Endothelial cell of umbilical vein (primary cell): Measurements from ENCODE around the gene ZC3H12C. TPM values are rescaled to one million over a fixed set of nuclear protein-coding genes. Genes with fewer than 3 reads are reported as not detected.

Experiments
- BruUV-seq: library from RNA; stranded (reverse); fragments of 400-500 nt; replicated peaks from 2 replicates; lab custom pipeline; 2021; lab: Mats Ljungman, UMichigan
- CTCF ChIA-PET: fragments of 300-600, 350-600 bp; sonication (Branson Sonifier 250); formaldehyde crosslinking; loops from one replicate; lab custom pipeline; 2021; ENCODE audit warnings: antibody characterized with exemption, inconsistent platforms; lab: Charles Lee
- POLR2A ChIA-PET: fragments of 300-600, 350-600 bp; sonication (Branson Sonifier 250); formaldehyde crosslinking; loops from one replicate; lab custom pipeline; 2021; ENCODE audit warnings: antibody characterized with exemption, inconsistent platforms; lab: Charles Lee
- DNase-seq: peaks from one replicate; pipeline ENCODE4 v3.0.0-alpha.2; 2011; ENCODE audit warnings: low read depth, low spot score
- FAIRE-seq: peaks from 2 replicates; lab custom pipeline; 2011; peaks lifted over from hg19 to GRCh38; lab: Jason Lieb, UNC
- H2AFZ ChIP-seq: 2 replicates; pipeline ENCODE4 v1.6.0; 2012; ENCODE audit warnings: low read depth, low read length, control low read depth, inconsistent platforms
- H3K27ac ChIP-seq: 2 replicates; pipeline ENCODE4 v1.5.1; 2011; ENCODE audit warnings: low read depth, mild to moderate bottlenecking, control low read depth, low read length, moderate library complexity; ENCODE audit not compliant: insufficient read depth
- H3K27me3 ChIP-seq, 2 experiments: 2 replicates each; pipeline versions ENCODE4 v1.6.0 to v1.6.1; 2011; ENCODE audit warnings: low read length in 2 of 2, mixed read lengths in 1 of 2; ENCODE audit not compliant: control insufficient read depth in 2 of 2, insufficient read depth in 2 of 2
- H3K36me3 ChIP-seq, 2 experiments: 2 replicates in 1 of 2; 3 replicates in 1 of 2; pipeline ENCODE4 v1.5.1; 2011; ENCODE audit warnings: low read length in 2 of 2, mild to moderate bottlenecking in 1 of 2, moderate library complexity in 1 of 2; ENCODE audit not compliant: control insufficient read depth in 2 of 2, insufficient read depth in 2 of 2; ENCODE audit errors: extremely low read depth in 1 of 2
- H3K4me1 ChIP-seq: 3 replicates; pipeline ENCODE4 v1.5.1; 2011; ENCODE audit warnings: mild to moderate bottlenecking, low read length; ENCODE audit not compliant: control insufficient read depth, insufficient read depth; ENCODE audit errors: extremely low read depth
- H3K4me2 ChIP-seq: 2 replicates; pipeline ENCODE4 v1.6.1; 2011; ENCODE audit warnings: low read length, control low read depth, mixed read lengths; ENCODE audit not compliant: insufficient read depth
- H3K4me3 ChIP-seq, 3 experiments: fragments of 200-600 bp in 1 of 3; sonication (generic), shearing (Covaris generic) in 1 of 3; replicated peaks in 1 of 3; 2 replicates each; pipeline ENCODE4 v1.5.1; 2011 to 2016; ENCODE audit warnings: control low read depth in 3 of 3, low read length in 3 of 3, mild to moderate bottlenecking in 2 of 3, inconsistent platforms in 1 of 3, low read depth in 1 of 3, moderate library complexity in 1 of 3; ENCODE audit not compliant: insufficient read depth in 1 of 3
- H3K79me2 ChIP-seq: 2 replicates; pipeline ENCODE4 v1.6.0; 2012; ENCODE audit warnings: low read length, inconsistent platforms; ENCODE audit not compliant: control insufficient read depth, insufficient read depth
- H3K9ac ChIP-seq: replicated peaks from 2 replicates; pipeline ENCODE3; 2011; ENCODE audit warnings: low read length, control low read depth; ENCODE audit not compliant: insufficient read depth; ENCODE audit errors: extremely low read depth
- H3K9me1 ChIP-seq: replicated peaks from 3 replicates; pipeline ENCODE4 v1.6.0; 2011; ENCODE audit warnings: mild to moderate bottlenecking, low read length; ENCODE audit not compliant: control insufficient read depth, insufficient read depth; ENCODE audit errors: extremely low read depth
- H3K9me3 ChIP-seq: replicated peaks from 2 replicates; pipeline ENCODE4 v1.5.1; 2012; ENCODE audit warnings: low read length, inconsistent platforms; ENCODE audit not compliant: control insufficient read depth, insufficient read depth
- H4K20me1 ChIP-seq: replicated peaks from 2 replicates; pipeline ENCODE3; 2011; ENCODE audit warnings: mild to moderate bottlenecking, low read length; ENCODE audit not compliant: control insufficient read depth, insufficient read depth; ENCODE audit errors: extremely low read depth
- CTCF ChIP-seq, 2 donors: IDR thresholded peaks; 1 replicate in 1 of 2; 2 replicates in 1 of 2; pipeline ENCODE4 v1.5.1; 2011; ENCODE audit warnings: low read length in 2 of 2, mild to moderate bottlenecking in 2 of 2, moderate library complexity in 2 of 2, control low read depth in 1 of 2, inconsistent platforms in 1 of 2, low read depth in 1 of 2; ENCODE audit not compliant: insufficient read depth in 1 of 2; ENCODE audit errors: extremely low read depth in 1 of 2
- FOS ChIP-seq: IDR thresholded peaks from 2 replicates; pipeline ENCODE4 v1.6.1; 2011; ENCODE audit warnings: mild to moderate bottlenecking, low read length, moderate library complexity, borderline replicate concordance; ENCODE audit not compliant: insufficient read depth
- GATA2 ChIP-seq: IDR thresholded peaks from 2 replicates; pipeline ENCODE4 v1.7.0; 2011; ENCODE audit warnings: low read depth, mild to moderate bottlenecking, moderate library complexity, mixed read lengths, low read length; ENCODE audit not compliant: insufficient read length, insufficient read depth
- JUN ChIP-seq: IDR thresholded peaks from 2 replicates; pipeline ENCODE4 v1.6.1; 2011; ENCODE audit warnings: borderline replicate concordance, low read depth; ENCODE audit not compliant: insufficient read length, insufficient read depth
- MAX ChIP-seq: IDR thresholded peaks from 2 replicates; pipeline ENCODE4 v1.6.1; 2011; ENCODE audit not compliant: insufficient read depth, insufficient read length
- MYC ChIP-seq: IDR thresholded peaks from one replicate; pipeline ENCODE4 v1.6.1; 2011; ENCODE audit warnings: mild to moderate bottlenecking, low read depth, low read length
- POLR2A ChIP-seq: IDR thresholded peaks from 2 replicates; pipeline ENCODE4 v1.6.1; 2012; ENCODE audit warnings: low read depth, mild to moderate bottlenecking, control low read depth, low read length
- POLR2AphosphoS5 ChIP-seq: IDR thresholded peaks from 2 replicates; pipeline ENCODE4 v1.6.1; 2012; ENCODE audit warnings: low read depth, mild to moderate bottlenecking, control low read depth, low read length, moderate library complexity; ENCODE audit not compliant: insufficient read depth
- dilution Hi-C: fragments of 300-500 bp; cut with MboI; formaldehyde crosslinking; loops from one replicate; pipeline ENCODE4 v1.15.0; 2019; ENCODE audit warnings: low sequenced_read_pairs; ENCODE audit not compliant: extremely low pct_ligation_motif_present
- intact Hi-C: fragments of 100-400 bp; cut with micrococcal nuclease; formaldehyde crosslinking; loops from one replicate; pipeline ENCODE4 v1.10.0; 2022
- polyA plus RNA-seq, 4 experiments: library from polyadenylated mRNA; depleted of rRNA in 3 of 4; stranded (reverse) in 3 of 4; unstranded in 1 of 4; fragments of >200 nt; gene quantifications; 2 replicates each; pipeline versions ENCODE4 v1.2.1 to v1.2.3, GENCODE V29; 2011 to 2012; ENCODE audit warnings: missing spikeins in 1 of 4
- total RNA-seq: library from RNA; stranded (reverse); gene quantifications from 2 replicates; pipeline ENCODE4 v1.2.3, GENCODE V29; 2021

Gene ZC3H12C
- total and polyA plus RNA-seq, 2 donors (not counting 3 experiments of a cell fraction or from before 2014, with no cell fraction given) = 5.5 to 14.7 TPM

GRCh38 chr11:110200836-110201235 lies 107.6 kb downstream of the ZC3H12C start:
- TF ChIP-seq MAX (no peak), JUN (no peak), CTCF (IDR thresholded peaks at IDR 0.05; ENCODE audit: extremely low read depth in 1 of 2, insufficient read depth in 1 of 2, low read depth in 1 of 2, low read length in 2 of 2) (no peak), POLR2AphosphoS5 (no peak), MYC (no peak), POLR2A (no peak), GATA2 (no peak), FOS (no peak)
- Histone ChIP-seq H3K27me3 (no peaks in the 10 kb centered on the region), H3K4me1 (peaks cover 17% of the 10 kb centered on the region), H3K4me2 (no peak overlapping the region), H3K9me1 (no peaks in the 10 kb centered on the region), H3K9me3 (no peaks in the 10 kb centered on the region), H3K9ac (no peak overlapping the region), H3K4me3 (no peak overlapping the region), H3K79me2 (no peaks in the 10 kb centered on the region), H4K20me1 (no peaks in the 10 kb centered on the region), H3K27ac (peak overlapping the region; percentile 10), H3K36me3 (no peaks in the 10 kb centered on the region), H2AFZ (no peak overlapping the region)
- no TSS peak for BruUV-seq
- FAIRE-seq (peak; percentile 63), DNase-seq (no peak)
- POLR2A ChIA-PET = interaction anchor here (0.8 kb wide), 1 partner anchor 162 kb away, joined by 3 read pairs; no protein-coding TSS in a partner anchor
- dilution Hi-C loops = no loop called here
- intact Hi-C loops = loop anchor here (1.0 to 5.0 kb wide), 9 partner anchors 27 to 1031 kb away; partner anchors contain the start of gene RDX
- CTCF ChIA-PET = interaction anchor here (0.9 to 7.0 kb wide), 34 partner anchors 24 to 348 kb away, joined by 3 to 143 read pairs (median 6); partner anchors contain the start of genes FDX1, RDX and ZC3H12C
